Measurements from ENCODE around the gene SCYGR4.

GRCh38 chr2:227607941-227608340, 9.4 kb upstream of the SCYGR4 start:
- TF ChIP-seq CTCF (IDR thresholded peaks at IDR 0.05) (no peak), POLR2AphosphoS5 (IDR thresholded peaks at IDR 0.05; ENCODE audit: insufficient read depth in 1 of 2, low read depth in 1 of 2) (no peak)

Data from vagina (tissue), 2 donors.